Fibroblast of lung (primary cell): ENCODE results near the gene C1GALT1.

Source experiments
- CTCF ChIP-seq, 2 donors: IDR thresholded peaks in 1 of 2; conservative IDR thresholded peaks in 1 of 2; 1 replicate in 1 of 2; 2 replicates in 1 of 2; pipeline ENCODE4 v1.5.1; 2011 to 2012; ENCODE audit warnings: low read length in 2 of 2, control low read depth in 1 of 2, inconsistent platforms in 1 of 2, low read depth in 1 of 2, mild to moderate bottlenecking in 1 of 2
- EZH2 ChIP-seq: IDR thresholded peaks from 2 replicates; pipeline ENCODE4 v1.5.1; 2012; ENCODE audit warnings: low read length, control low read depth, mild to moderate bottlenecking; ENCODE audit errors: missing control alignments

- TF ChIP-seq CTCF (conservative IDR thresholded peaks at IDR 0.05 in 1 of 2, IDR thresholded peaks at IDR 0.05 in 1 of 2; ENCODE audit: low read depth in 1 of 2, low read length in 2 of 2) (no peak), EZH2 (no peak)
Measured at GRCh38 chr7:7228472-7228871, 46.1 kb downstream of the C1GALT1 start.
